ENCODE measurements around the gene SLMAP. TPM values are rescaled to one million over a fixed set of nuclear protein-coding genes. Genes with fewer than 3 reads are reported as not detected.

SLMAP gene
- polyA plus RNA-seq, 1 donor (not counting 4 experiments of a cell fraction or from before 2014, with no cell fraction given) = 58.0 TPM

DNA sequence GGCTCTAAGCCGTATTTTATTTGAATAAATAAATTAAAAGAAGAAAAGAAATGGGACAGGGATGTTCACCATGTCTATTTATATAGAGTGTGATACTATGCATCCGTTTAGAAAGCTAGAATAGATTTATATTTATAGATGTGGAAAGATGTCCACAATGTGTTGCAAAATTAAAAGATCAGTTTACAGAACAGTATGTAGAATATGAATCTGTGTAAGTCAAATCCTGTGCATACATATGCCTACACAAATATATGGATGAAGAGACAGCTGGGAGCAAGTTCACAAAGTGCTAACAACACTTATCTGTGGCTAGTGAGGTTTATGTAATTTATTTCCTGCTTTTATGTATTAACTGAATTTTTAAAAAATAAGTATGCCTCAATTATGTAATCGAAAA is 25.4 kb upstream of the SLMAP start:
- Histone ChIP-seq H3K4me2 (ENCODE audit: control insufficient read depth, extremely low read depth, insufficient read depth, low read depth, low read length) (no peak overlapping the region), H3K9me1 (ENCODE audit: control insufficient read depth, extremely low read depth, insufficient read depth, low read length) (no peaks in the 10 kb centered on the region), H3K27ac (ENCODE audit: control insufficient read depth, insufficient read depth, low read length) (no peak overlapping the region), H3K4me1 (ENCODE audit: control insufficient read depth, extremely low read depth, insufficient read depth, low read length) (peaks cover 18% of the 10 kb centered on the region), H3K79me2 (ENCODE audit: control insufficient read depth, insufficient read depth, low read length) (no peaks in the 10 kb centered on the region), H3K9me3 (ENCODE audit: control insufficient read depth, low read depth, low read length) (no peaks in the 10 kb centered on the region), H4K20me1 (ENCODE audit: control insufficient read depth, extremely low read depth, insufficient read depth, low read length) (no peaks in the 10 kb centered on the region), H3K27me3 (ENCODE audit: control insufficient read depth, extremely low read depth, insufficient read depth, low read length) (no peaks in the 10 kb centered on the region), H3K36me3 (ENCODE audit: control insufficient read depth in 2 of 2, extremely low read depth in 1 of 2, insufficient read depth in 2 of 2, low read length in 2 of 2) (no peaks in the 10 kb centered on the region), H3K9ac (ENCODE audit: control insufficient read depth, extremely low read depth, insufficient read depth, low read length) (no peak overlapping the region), H2AFZ (ENCODE audit: control insufficient read depth, low read length) (no peak overlapping the region), H3K4me3 (ENCODE audit: control insufficient read depth in 2 of 3, extremely low read depth in 1 of 3, insufficient read depth in 2 of 3, low read depth in 1 of 3, low read length in 3 of 3) (no peak overlapping the region)
- FAIRE-seq = no peak
- no peak for DNase-seq (ENCODE audit: low read depth, low spot score)
- TF ChIP-seq, protein P1, sequence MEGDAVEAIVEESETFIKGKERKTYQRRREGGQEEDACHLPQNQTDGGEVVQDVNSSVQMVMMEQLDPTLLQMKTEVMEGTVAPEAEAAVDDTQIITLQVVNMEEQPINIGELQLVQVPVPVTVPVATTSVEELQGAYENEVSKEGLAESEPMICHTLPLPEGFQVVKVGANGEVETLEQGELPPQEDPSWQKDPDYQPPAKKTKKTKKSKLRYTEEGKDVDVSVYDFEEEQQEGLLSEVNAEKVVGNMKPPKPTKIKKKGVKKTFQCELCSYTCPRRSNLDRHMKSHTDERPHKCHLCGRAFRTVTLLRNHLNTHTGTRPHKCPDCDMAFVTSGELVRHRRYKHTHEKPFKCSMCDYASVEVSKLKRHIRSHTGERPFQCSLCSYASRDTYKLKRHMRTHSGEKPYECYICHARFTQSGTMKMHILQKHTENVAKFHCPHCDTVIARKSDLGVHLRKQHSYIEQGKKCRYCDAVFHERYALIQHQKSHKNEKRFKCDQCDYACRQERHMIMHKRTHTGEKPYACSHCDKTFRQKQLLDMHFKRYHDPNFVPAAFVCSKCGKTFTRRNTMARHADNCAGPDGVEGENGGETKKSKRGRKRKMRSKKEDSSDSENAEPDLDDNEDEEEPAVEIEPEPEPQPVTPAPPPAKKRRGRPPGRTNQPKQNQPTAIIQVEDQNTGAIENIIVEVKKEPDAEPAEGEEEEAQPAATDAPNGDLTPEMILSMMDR (optimal IDR thresholded peaks at IDR 0.05 in 1 of 3, IDR thresholded peaks at IDR 0.05 in 1 of 3, conservative IDR thresholded peaks at IDR 0.05 in 1 of 3; ENCODE audit: extremely low read depth in 1 of 3, insufficient read depth in 2 of 3, low read length in 3 of 3) = no peak
- no peak for TF ChIP-seq EZH2 (IDR thresholded peaks at IDR 0.05; ENCODE audit: low read length)
- dilution Hi-C loops (cut with MboI; ENCODE audit: extremely low pct_ligation_motif_present, low sequenced_read_pairs) = no loop called here

DNA sequence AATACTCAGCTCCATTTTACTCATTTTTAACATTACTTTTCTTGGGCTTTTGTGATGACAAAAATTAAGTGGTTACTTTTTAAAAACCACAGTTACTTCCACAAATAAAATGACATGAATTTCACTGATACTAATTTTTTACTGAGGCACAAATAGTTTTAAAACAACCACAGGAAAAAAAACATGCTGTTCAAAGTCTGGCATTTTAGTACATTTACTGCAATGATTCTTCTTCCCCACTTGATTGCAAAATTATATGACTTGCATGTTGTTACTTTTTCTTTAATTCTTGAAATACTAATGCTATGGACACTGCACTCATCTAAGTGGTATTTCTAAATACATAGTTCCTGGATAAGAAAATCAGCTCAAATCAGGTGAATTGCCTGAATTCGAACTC is 24.8 kb upstream of the SLMAP start:
- DNase-seq (ENCODE audit: low read depth, low spot score) = no peak
- Histone ChIP-seq H3K79me2 (ENCODE audit: control insufficient read depth, insufficient read depth, low read length) (no peaks in the 10 kb centered on the region), H3K9me1 (ENCODE audit: control insufficient read depth, extremely low read depth, insufficient read depth, low read length) (no peaks in the 10 kb centered on the region), H3K9ac (ENCODE audit: control insufficient read depth, extremely low read depth, insufficient read depth, low read length) (no peak overlapping the region), H3K36me3 (ENCODE audit: control insufficient read depth in 2 of 2, extremely low read depth in 1 of 2, insufficient read depth in 2 of 2, low read length in 2 of 2) (no peaks in the 10 kb centered on the region), H4K20me1 (ENCODE audit: control insufficient read depth, extremely low read depth, insufficient read depth, low read length) (no peaks in the 10 kb centered on the region), H3K4me2 (ENCODE audit: control insufficient read depth, extremely low read depth, insufficient read depth, low read depth, low read length) (no peak overlapping the region), H3K27me3 (ENCODE audit: control insufficient read depth, extremely low read depth, insufficient read depth, low read length) (no peaks in the 10 kb centered on the region), H3K4me3 (ENCODE audit: control insufficient read depth in 2 of 3, extremely low read depth in 1 of 3, insufficient read depth in 2 of 3, low read depth in 1 of 3, low read length in 3 of 3) (no peak overlapping the region), H3K9me3 (ENCODE audit: control insufficient read depth, low read depth, low read length) (no peaks in the 10 kb centered on the region), H2AFZ (ENCODE audit: control insufficient read depth, low read length) (no peak overlapping the region), H3K4me1 (ENCODE audit: control insufficient read depth, extremely low read depth, insufficient read depth, low read length) (peaks cover 18% of the 10 kb centered on the region), H3K27ac (ENCODE audit: control insufficient read depth, insufficient read depth, low read length) (no peak overlapping the region)
- no peak for FAIRE-seq
- TF ChIP-seq EZH2 (IDR thresholded peaks at IDR 0.05; ENCODE audit: low read length) = no peak
- TF ChIP-seq, protein P1 (optimal IDR thresholded peaks at IDR 0.05 in 1 of 3, IDR thresholded peaks at IDR 0.05 in 1 of 3, conservative IDR thresholded peaks at IDR 0.05 in 1 of 3; ENCODE audit: extremely low read depth in 1 of 3, insufficient read depth in 2 of 3, low read length in 3 of 3) = no peak
- dilution Hi-C loops (cut with MboI; ENCODE audit: extremely low pct_ligation_motif_present, low sequenced_read_pairs) = no loop called here
